ENCODE results near the gene JMJD8.

Gene JMJD8, protein sequence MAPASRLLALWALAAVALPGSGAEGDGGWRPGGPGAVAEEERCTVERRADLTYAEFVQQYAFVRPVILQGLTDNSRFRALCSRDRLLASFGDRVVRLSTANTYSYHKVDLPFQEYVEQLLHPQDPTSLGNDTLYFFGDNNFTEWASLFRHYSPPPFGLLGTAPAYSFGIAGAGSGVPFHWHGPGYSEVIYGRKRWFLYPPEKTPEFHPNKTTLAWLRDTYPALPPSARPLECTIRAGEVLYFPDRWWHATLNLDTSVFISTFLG
- 26.2 to 28.1 reads per million in 2 donors for total RNA-seq

DNA sequence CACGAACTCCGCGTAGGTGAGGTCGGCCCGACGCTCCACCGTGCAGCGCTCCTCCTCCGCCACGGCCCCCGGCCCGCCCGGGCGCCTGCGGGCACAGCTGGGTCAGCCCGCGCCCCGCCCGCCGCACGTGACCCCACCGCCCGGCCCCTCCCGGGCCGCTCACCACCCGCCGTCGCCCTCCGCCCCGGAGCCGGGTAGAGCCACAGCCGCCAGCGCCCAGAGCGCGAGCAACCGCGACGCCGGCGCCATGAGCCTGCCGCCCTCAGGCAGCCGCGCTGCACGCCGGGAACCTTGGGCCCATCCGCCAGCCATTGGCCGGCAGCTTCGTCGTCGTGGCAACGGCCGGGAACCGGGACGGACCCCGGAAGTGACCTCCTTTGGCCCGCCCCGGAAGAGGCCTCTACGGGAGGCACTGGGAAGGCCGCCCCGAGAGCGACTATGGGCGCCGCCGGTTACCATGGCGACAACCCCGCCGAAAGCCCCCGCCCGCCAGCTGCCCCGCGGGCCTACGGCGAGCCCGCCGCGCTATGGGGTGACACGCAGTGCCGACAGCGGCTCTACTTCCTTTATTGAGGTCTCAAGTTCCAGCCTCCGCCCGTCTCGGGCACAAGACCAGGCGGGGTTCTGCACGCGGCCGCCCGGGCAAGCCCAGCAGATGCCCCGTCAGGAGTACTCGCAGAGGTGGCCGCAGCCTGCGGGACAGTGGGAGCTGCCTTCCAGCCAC, at the start of gene JMJD8:
TSS of gene JMJD8 (minus strand) at position 264 of the 724 bp plus-strand sequence. CDS start at position 249, 15 bp downstream.
- peak; percentile 91 to 98 (median 95) for DNase-seq

DNA sequence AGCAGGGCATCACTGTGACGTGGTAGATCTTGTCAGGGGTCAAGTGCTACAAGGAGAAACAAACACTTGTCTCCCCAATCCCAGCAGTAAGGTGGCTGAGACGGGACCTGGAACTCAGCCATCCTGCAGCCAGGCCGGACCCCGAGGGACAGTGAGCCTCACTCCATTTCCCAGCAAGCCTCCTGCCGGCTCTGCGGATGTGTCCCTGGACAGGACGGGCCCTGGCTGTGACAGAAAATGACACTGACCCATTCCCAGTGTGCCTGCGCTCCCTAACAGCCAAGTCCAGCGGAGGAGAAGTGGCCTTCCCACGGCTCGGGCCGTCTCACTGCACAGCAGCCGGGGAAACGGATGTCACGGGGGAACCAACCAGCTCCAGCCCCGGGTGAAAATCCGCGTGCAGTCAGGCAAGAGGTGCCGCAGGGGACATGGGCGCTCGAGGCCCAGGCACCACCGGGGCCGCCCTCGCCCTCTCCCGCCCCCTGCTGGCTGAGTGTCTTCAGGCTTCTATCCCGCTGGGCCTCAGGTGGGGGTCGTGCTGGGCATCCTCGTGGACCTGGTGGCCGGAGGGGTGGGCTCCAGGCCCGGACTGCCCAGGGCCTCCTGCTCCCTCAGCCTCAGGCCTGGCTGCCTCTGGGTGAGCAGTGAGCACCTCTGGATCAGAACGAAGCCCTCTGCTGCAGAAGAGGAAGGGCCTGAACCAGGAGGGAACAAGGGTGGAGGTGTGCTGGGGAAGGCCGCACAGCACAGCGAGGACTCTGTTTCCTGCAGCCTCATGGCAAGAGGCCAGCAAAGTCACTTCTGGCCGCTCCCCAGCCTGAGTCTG, 49.5 kb upstream of the JMJD8 start:
- DNase-seq = no peak

GRCh38 chr16:732936-733335, 48.8 kb upstream of the JMJD8 start:
- no peak for DNase-seq

- no peak for DNase-seq
These were observed 48.2 kb upstream of the JMJD8 start for GRCh38 chr16:732332-732731.

DNA sequence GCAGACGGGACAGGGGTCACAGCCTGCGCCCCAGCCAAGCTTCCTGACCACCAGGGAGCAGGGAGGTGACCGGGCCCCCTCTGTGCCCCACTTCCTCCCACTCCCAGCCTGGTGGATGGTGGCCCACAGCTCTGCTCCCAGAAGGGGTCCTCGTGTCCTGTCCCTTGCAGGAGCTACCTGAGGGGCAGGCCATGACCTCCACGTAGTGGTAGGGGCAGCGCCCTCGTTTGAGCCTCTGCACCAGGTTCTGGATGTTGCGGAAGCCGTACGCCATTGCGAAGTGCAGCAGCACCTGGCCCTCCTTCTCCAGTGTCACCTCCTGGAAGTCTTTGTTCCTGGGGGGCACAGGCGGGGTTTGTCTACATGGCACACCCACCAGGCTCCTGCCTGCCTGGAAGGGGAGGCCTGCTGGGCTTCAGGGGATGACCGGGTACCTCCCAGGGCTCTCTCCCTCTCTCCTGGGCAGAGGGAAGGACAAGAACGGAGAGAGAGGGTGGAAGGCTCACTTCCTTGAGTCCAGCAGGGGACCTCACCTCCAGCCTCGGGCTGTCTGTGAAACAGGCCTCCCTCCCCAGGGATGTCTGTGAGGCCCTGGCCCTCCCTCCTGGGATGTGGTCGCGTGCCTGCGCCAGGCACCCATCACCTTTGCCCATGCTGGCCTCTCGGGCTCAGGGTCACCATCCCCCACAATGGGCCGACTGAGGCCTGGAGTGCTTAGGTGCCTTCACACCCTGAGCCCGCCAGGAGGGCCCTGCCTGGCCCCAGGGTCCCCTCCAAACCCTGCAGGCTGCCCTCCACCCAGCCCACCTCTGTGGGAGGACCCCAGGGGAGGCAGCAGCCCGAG, 46.8 kb upstream of the JMJD8 start:
- DNase-seq = no peak

GRCh38 chr16:729768-730665, 45.9 kb upstream of the JMJD8 start:
- DNase-seq = no peak

GRCh38 chr16:728890-729744, 45.0 kb upstream of the JMJD8 start:
- DNase-seq = no peak

DNA sequence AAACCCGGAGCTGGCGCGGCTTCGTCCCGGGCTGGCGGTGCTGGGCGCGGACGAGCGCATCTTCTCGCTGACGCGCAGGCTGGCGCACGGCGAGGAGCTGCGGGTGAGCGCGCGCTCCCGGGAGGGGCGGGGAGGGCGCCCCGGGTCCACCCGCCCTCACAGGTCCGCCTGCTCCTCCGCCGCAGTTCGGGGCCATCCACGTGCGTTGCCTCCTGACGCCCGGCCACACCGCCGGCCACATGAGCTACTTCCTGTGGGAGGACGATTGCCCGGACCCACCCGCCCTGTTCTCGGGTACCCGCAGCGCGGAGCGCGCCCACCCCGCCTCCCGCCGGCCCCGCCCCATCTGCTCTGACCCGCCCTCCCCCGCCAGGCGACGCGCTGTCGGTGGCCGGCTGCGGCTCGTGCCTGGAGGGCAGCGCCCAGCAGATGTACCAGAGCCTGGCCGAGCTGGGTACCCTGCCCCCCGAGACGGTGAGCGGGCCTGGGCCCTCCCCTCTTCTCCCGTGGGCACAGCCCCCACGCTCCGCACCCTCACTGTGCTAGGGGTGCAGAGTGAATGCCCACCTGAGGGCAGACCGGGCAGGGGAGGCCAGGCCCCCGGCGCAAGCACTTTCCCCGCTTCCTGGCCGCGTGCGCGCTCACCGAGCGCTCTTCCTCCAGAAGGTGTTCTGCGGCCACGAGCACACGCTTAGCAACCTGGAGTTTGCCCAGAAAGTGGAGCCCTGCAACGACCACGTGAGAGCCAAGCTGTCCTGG, 44.2 kb upstream of the JMJD8 start:
- DNase-seq = peak in 4 of 5 experiments; percentile 33 to 78 (median 66)

GRCh38 chr16:727291-727977, 43.3 kb upstream of the JMJD8 start:
- DNase-seq = peak in 1 of 5 experiments; percentile 37

- DNase-seq = peak in 4 of 5 experiments; percentile 39 to 64 (median 52)
These were observed 42.5 kb upstream of the JMJD8 start, which contains the start of the genes CCDC78 and HAGHL for GRCh38 chr16:726438-727290. Gene CCDC78 (minus strand): TSS chr16:726443. CDS start chr16:726367, 76 bp downstream. Gene HAGHL (plus strand): TSS chr16:727106. CDS start chr16:727510, 404 bp downstream.

DNA sequence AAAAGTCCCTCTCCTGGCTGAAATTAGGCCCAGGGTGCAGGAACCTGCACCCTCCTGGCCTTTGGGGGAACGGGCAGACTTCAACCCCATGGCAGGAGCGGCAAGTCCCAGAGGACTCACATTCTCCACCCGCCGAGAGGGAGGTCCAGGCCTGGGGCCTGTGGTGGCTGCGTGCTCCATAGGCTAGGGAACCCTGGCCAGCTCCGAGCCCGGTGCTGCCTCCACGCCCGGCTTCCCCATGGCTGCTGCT, 42.0 kb upstream of the JMJD8 start:
- DNase-seq = no peak

DNA sequence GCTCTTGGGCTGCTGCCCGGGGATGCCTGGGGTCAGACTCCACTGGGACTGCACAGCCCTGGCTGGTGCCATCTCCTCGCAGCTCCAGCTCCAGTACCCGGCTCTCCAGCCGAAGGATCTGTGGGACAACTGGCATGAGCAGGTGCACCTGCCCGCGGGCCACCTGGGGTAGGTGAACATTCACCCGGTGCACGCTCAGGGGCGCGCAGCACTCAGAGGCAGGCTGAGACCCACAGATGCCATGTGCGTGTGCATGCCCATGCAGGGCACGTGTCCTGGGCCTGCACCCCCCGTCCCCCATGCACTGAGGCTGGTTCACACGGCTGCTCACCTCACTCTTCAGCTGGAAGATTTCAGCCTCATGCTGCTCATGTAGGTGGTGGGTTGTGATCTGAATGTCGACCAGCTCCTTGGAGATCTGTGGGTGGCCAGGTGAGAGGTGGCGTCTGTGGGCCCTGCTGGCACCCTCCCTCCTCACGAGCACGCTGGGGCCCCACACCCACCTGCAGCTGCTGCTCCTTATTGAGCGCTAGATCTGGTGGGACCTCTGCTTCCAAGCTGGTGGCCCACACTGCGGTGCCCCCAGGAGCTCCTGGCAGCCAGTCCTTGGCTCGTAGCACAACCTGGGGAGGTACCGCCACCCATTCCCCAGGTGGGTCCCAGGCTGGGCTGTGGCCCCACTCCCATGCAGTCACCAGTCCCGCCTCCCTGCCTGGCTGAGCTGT, 41.5 kb upstream of the JMJD8 start:
- no peak for DNase-seq

GRCh38 chr16:725041-725376, 40.9 kb upstream of the JMJD8 start:
- no peak for DNase-seq

GRCh38 chr16:724188-725040, 40.3 kb upstream of the JMJD8 start:
- DNase-seq = no peak

- DNase-seq = no peak
These were observed 39.6 kb upstream of the JMJD8 start for GRCh38 chr16:723695-724094.
